ENCODE results near the gene USO1. TPM values are rescaled to one million over a fixed set of nuclear protein-coding genes. Genes with fewer than 3 reads are reported as not detected.
"Not testable (repeated sequence)": the region's sequence is repeated elsewhere in the genome, so short reads cannot be mapped to it uniquely, and the experiment has no call there.

USO1 gene
- total RNA-seq, 1 donor from 2014 or later: 51.2 TPM

- intact Hi-C loops (cut with micrococcal nuclease): no loop called here
Measured at GRCh38 chr4:75714011-75714410, 10.4 kb upstream of the USO1 start.

- intact Hi-C loops (cut with micrococcal nuclease): no loop called here
Measured at GRCh38 chr4:75714704-75715103, 9.7 kb upstream of the USO1 start.

- intact Hi-C loops (cut with micrococcal nuclease): no loop called here
Measured at GRCh38 chr4:75715105-75715799, 9.1 kb upstream of the USO1 start.

GRCh38 chr4:75716054-75716453 lies 8.3 kb upstream of the USO1 start:
- intact Hi-C loops (cut with micrococcal nuclease): not testable (repeated sequence)

- intact Hi-C loops (cut with micrococcal nuclease): no loop called here
Measured at GRCh38 chr4:75717408-75717807, 7.0 kb upstream of the USO1 start.

- intact Hi-C loops (cut with micrococcal nuclease): no loop called here
Measured at GRCh38 chr4:75718529-75718928, 5.8 kb upstream of the USO1 start.

GRCh38 chr4:75722417-75722816 lies 2.0 kb upstream of the USO1 start:
- intact Hi-C loops (cut with micrococcal nuclease): no loop called here

GRCh38 chr4:75723163-75724065 lies 963 bp upstream of the USO1 start:
- intact Hi-C loops (cut with micrococcal nuclease): loop anchor here (1.0 to 2.0 kb wide), 13 partner anchors 15 to 1433 kb away; partner anchors contain the start of genes CCNG2, CDKL2, G3BP2 and NUP54

- intact Hi-C loops (cut with micrococcal nuclease): loop anchor here (1.0 to 2.0 kb wide), 13 partner anchors 17 to 1432 kb away; partner anchors contain the start of genes CCNG2, CDKL2, G3BP2 and NUP54
Measured at GRCh38 chr4:75724867-75725724, 719 bp downstream of the USO1 start.

- intact Hi-C loops (cut with micrococcal nuclease): loop anchor here (2.0 kb wide), 2 partner anchors 61 to 1431 kb away; partner anchors contain the start of gene CCNG2
Measured at GRCh38 chr4:75725942-75726538, 1.7 kb downstream of the USO1 start.

GRCh38 chr4:75726577-75726976 lies 2.2 kb downstream of the USO1 start:
- intact Hi-C loops (cut with micrococcal nuclease): no loop called here

GRCh38 chr4:75727073-75727472 lies 2.7 kb downstream of the USO1 start:
- intact Hi-C loops (cut with micrococcal nuclease): no loop called here

GRCh38 chr4:75729836-75730235 lies 5.5 kb downstream of the USO1 start:
- intact Hi-C loops (cut with micrococcal nuclease): no loop called here

- intact Hi-C loops (cut with micrococcal nuclease): no loop called here
Measured at GRCh38 chr4:75733369-75733768, 9.0 kb downstream of the USO1 start.

- intact Hi-C loops (cut with micrococcal nuclease): no loop called here
Measured at GRCh38 chr4:75735525-75735924, 11.1 kb downstream of the USO1 start.

GRCh38 chr4:75736862-75737261 lies 12.5 kb downstream of the USO1 start:
- intact Hi-C loops (cut with micrococcal nuclease): no loop called here

GRCh38 chr4:75737398-75737797 lies 13.0 kb downstream of the USO1 start:
- intact Hi-C loops (cut with micrococcal nuclease): no loop called here

- intact Hi-C loops (cut with micrococcal nuclease): no loop called here
Measured at GRCh38 chr4:75741027-75741426, 16.6 kb downstream of the USO1 start.

GRCh38 chr4:75742451-75742850 lies 18.1 kb downstream of the USO1 start:
- intact Hi-C loops (cut with micrococcal nuclease): no loop called here

GRCh38 chr4:75745161-75745560 lies 20.8 kb downstream of the USO1 start:
- intact Hi-C loops (cut with micrococcal nuclease): no loop called here

- intact Hi-C loops (cut with micrococcal nuclease): no loop called here
Measured at GRCh38 chr4:75745721-75746199, 21.4 kb downstream of the USO1 start.

All from T-helper 1 cell treated with Interleukin-12 subunit alpha and Interleukin-12 subunit beta and Interleukin-4 antibody, amounts not matched to agents 30 ng/mL and 1 ng/mL, for 36 hours (primary cell).